ENCODE data around the gene LMTK2. TPM values are rescaled to one million over a fixed set of nuclear protein-coding genes. Genes with fewer than 3 reads are reported as not detected.

LMTK2 gene
- total RNA-seq = 10 to 100 TPM; 35.5 to 36.1 TPM
- 16.1 TPM for polyA plus RNA-seq (ENCODE audit: insufficient read depth, low read depth, low replicate concordance)
- long read RNA-seq, donor 1 = 0 reads
- long read RNA-seq, donor 2 = 0 reads

GRCh38 chr7:98106647-98107312 lies at the start of gene LMTK2:
Gene LMTK2 (plus strand): TSS chr7:98106862. CDS start chr7:98107178, 316 bp downstream.
- peaks cover 12% of the 10 kb centered on the region for H3K4me1 ChIP-seq
- H3K27ac ChIP-seq = peak within 1 kb of the TSS; percentile 86 to 92
- DNase-seq = peak; percentile 98
- TF ChIP-seq CTCF (IDR thresholded peaks at IDR 0.05) (peak; percentile 93 to 99 (median 97)), POLR2A (IDR thresholded peaks at IDR 0.05) (peak; percentile 87)
- H3K27me3 ChIP-seq = no peaks in the 10 kb centered on the region
- WGBS, 2 donors = 0% methylated on average over 16 to 64 of the region's 75 CpGs
- intact Hi-C loops (cut with DNase I; ENCODE audit: low total_unique reads) = loop anchor here (10.0 kb wide), 1 partner anchor 58 kb away; no protein-coding TSS in a partner anchor
- H3K36me3 ChIP-seq (ENCODE audit: low read depth, missing control alignments) = no peaks in the 10 kb centered on the region
- H3K9me3 ChIP-seq = no peaks in the 10 kb centered on the region
- H3K4me3 ChIP-seq = peak within 1 kb of the TSS; percentile 99 to 100

- DNase-seq = no peak
- H3K27ac ChIP-seq = no peak overlapping the region
- H3K9me3 ChIP-seq = no peaks in the 10 kb centered on the region
- intact Hi-C loops (cut with DNase I; ENCODE audit: low total_unique reads) = no loop called here
- WGBS, 2 donors = 87 to 94% methylated on average over 2 of the region's 2 CpGs
- TF ChIP-seq CTCF (IDR thresholded peaks at IDR 0.05) = no peak
- H3K4me1 ChIP-seq = no peaks in the 10 kb centered on the region
- no peaks in the 10 kb centered on the region for H3K27me3 ChIP-seq
- H3K4me3 ChIP-seq = no peak overlapping the region
- H3K36me3 ChIP-seq (ENCODE audit: low read depth, missing control alignments) = no peaks in the 10 kb centered on the region
These were observed 49.5 kb upstream of the LMTK2 start for GRCh38 chr7:98057157-98057556.

GRCh38 chr7:98058186-98058585 lies 48.5 kb upstream of the LMTK2 start:
- H3K4me3 ChIP-seq = no peak overlapping the region
- H3K4me1 ChIP-seq = no peaks in the 10 kb centered on the region
- H3K27ac ChIP-seq = no peak overlapping the region
- 63 to 67% methylated on average over 10 of the region's 10 CpGs for WGBS, 2 donors
- no peak for DNase-seq
- intact Hi-C loops (cut with DNase I; ENCODE audit: low total_unique reads) = no loop called here
- no peaks in the 10 kb centered on the region for H3K36me3 ChIP-seq (ENCODE audit: low read depth, missing control alignments)
- H3K27me3 ChIP-seq = no peaks in the 10 kb centered on the region
- TF ChIP-seq POLR2A (IDR thresholded peaks at IDR 0.05) (no peak), CTCF (IDR thresholded peaks at IDR 0.05) (no peak)
- H3K9me3 ChIP-seq = no peaks in the 10 kb centered on the region

GRCh38 chr7:98064233-98064632 lies 42.4 kb upstream of the LMTK2 start:
- no peak for DNase-seq
- no peak overlapping the region for H3K27ac ChIP-seq
- TF ChIP-seq POLR2A (IDR thresholded peaks at IDR 0.05) (no peak), CTCF (IDR thresholded peaks at IDR 0.05) (no peak)
- no peaks in the 10 kb centered on the region for H3K9me3 ChIP-seq
- H3K4me1 ChIP-seq = no peaks in the 10 kb centered on the region
- H3K27me3 ChIP-seq = no peaks in the 10 kb centered on the region
- H3K36me3 ChIP-seq (ENCODE audit: low read depth, missing control alignments) = no peaks in the 10 kb centered on the region
- intact Hi-C loops (cut with DNase I; ENCODE audit: low total_unique reads) = no loop called here
- no peak overlapping the region for H3K4me3 ChIP-seq
- 78 to 90% methylated on average over 1 of the region's 1 CpG for WGBS, 2 donors

GRCh38 chr7:98066208-98066607 lies 40.5 kb upstream of the LMTK2 start:
- Histone ChIP-seq H3K4me3 (no peak overlapping the region), H3K27me3 (no peaks in the 10 kb centered on the region), H3K36me3 (ENCODE audit: low read depth, missing control alignments) (no peaks in the 10 kb centered on the region), H3K27ac (no peak overlapping the region), H3K9me3 (no peaks in the 10 kb centered on the region), H3K4me1 (no peaks in the 10 kb centered on the region)
- TF ChIP-seq CTCF (IDR thresholded peaks at IDR 0.05) (no peak), POLR2A (IDR thresholded peaks at IDR 0.05) (no peak)
- no peak for DNase-seq
- intact Hi-C loops (cut with DNase I; ENCODE audit: low total_unique reads) = no loop called here
- WGBS, 2 donors = 74 to 89% methylated on average over 5 of the region's 5 CpGs
